ENCODE measurements around the gene PPM1H. TPM values are rescaled to one million over a fixed set of nuclear protein-coding genes. Genes with fewer than 3 reads are reported as not detected.

PPM1H gene
- total RNA-seq, 2 donors from 2014 or later: 27.0 to 46.9 TPM

DNA sequence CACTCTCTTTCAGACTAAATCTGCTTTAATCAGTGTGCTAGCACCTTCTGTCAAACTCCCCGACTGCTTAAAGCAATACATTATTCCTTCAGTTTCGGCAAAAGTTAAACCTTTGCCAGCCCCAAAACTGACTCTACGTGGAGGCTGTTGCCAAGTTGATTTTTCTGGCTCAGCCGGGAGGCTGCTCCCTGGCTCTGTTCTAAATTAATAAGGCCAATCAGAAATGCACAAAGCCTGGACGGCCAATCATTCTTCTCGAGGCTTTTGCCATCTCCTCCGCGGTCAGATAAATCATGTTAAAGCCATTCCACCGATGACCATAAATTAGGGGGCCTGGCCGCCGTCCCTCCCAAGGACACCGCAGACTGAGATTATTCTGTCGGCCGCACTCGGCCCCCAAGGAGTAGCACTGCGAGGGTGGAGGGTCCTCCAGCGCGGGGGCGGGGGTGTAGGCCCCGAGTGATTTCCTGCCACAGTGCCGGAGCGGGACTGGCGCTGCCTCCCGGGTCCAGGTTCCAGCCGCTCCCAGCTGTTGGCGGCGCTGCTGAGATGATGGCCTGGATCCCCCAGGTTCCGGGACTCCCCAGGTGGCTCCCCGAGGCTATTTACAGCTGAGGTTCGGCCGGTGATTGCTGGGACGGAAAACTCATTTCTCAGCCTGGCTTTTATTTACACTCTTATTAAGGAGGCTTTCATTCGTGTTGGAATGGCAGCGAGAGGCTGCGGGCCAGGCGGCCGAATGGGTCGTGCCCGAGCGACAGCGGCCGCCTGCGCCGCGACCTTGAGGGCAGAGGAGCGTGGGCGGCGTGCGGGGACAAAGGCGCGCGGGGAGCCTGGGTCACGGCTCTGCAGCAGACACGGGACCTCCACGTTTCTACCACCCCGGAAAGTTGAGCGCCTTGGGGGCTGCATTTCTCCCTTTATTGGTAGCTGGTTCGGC, 303.2 kb downstream of the PPM1H start:
- H3K4me3 ChIP-seq: peak overlapping the region; percentile 31 to 32
- peak overlapping the region; percentile 47 to 72 for H3K27ac ChIP-seq
- DNase-seq (ENCODE audit: low spot score): peak; percentile 68
- intact Hi-C loops (cut with DNase I): loop anchor here (2.0 kb wide), 1 partner anchor 25 kb away; no protein-coding TSS in a partner anchor
- H3K4me1 ChIP-seq (replicated peaks): no peaks in the 10 kb centered on the region
- H3K9me3 ChIP-seq: no peaks in the 10 kb centered on the region
- no peak for TF ChIP-seq POLR2A (IDR thresholded peaks at IDR 0.05)
- TF ChIP-seq POLR2AphosphoS5 (IDR thresholded peaks at IDR 0.05): peak; percentile 31
- TF ChIP-seq, protein P1, sequence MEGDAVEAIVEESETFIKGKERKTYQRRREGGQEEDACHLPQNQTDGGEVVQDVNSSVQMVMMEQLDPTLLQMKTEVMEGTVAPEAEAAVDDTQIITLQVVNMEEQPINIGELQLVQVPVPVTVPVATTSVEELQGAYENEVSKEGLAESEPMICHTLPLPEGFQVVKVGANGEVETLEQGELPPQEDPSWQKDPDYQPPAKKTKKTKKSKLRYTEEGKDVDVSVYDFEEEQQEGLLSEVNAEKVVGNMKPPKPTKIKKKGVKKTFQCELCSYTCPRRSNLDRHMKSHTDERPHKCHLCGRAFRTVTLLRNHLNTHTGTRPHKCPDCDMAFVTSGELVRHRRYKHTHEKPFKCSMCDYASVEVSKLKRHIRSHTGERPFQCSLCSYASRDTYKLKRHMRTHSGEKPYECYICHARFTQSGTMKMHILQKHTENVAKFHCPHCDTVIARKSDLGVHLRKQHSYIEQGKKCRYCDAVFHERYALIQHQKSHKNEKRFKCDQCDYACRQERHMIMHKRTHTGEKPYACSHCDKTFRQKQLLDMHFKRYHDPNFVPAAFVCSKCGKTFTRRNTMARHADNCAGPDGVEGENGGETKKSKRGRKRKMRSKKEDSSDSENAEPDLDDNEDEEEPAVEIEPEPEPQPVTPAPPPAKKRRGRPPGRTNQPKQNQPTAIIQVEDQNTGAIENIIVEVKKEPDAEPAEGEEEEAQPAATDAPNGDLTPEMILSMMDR (IDR thresholded peaks at IDR 0.05): peak in 2 of 4 experiments; percentile 36 to 55
- H3K27me3 ChIP-seq (replicated peaks; ENCODE audit: insufficient read depth): no peaks in the 10 kb centered on the region
- WGBS: under 1% methylated on average over 58 of the region's 58 CpGs
- H3K36me3 ChIP-seq: no peaks in the 10 kb centered on the region

- TF ChIP-seq POLR2AphosphoS5 (IDR thresholded peaks at IDR 0.05): no peak
- no peak for TF ChIP-seq POLR2A (IDR thresholded peaks at IDR 0.05)
- TF ChIP-seq, protein P1 (IDR thresholded peaks at IDR 0.05): no peak
- intact Hi-C loops (cut with DNase I): loop anchor here (2.0 kb wide), 1 partner anchor 23 kb away; no protein-coding TSS in a partner anchor
- Histone ChIP-seq H3K27me3 (replicated peaks; ENCODE audit: insufficient read depth) (no peaks in the 10 kb centered on the region), H3K27ac (no peak overlapping the region), H3K36me3 (no peaks in the 10 kb centered on the region), H3K4me1 (replicated peaks) (no peaks in the 10 kb centered on the region), H3K9me3 (no peaks in the 10 kb centered on the region), H3K4me3 (no peak overlapping the region)
- DNase-seq (ENCODE audit: low spot score): no peak
- 65% methylated on average over 5 of the region's 5 CpGs for WGBS
Observed at GRCh38 chr12:62629971-62630739, 304.8 kb downstream of the PPM1H start.

GRCh38 chr12:62629413-62629812, 305.5 kb downstream of the PPM1H start:
- no peak for DNase-seq (ENCODE audit: low spot score)
- Histone ChIP-seq H3K4me1 (replicated peaks) (no peaks in the 10 kb centered on the region), H3K9me3 (no peaks in the 10 kb centered on the region), H3K27ac (no peak overlapping the region), H3K36me3 (no peaks in the 10 kb centered on the region), H3K27me3 (replicated peaks; ENCODE audit: insufficient read depth) (no peaks in the 10 kb centered on the region), H3K4me3 (no peak overlapping the region)
- intact Hi-C loops (cut with DNase I): no loop called here
- no peak for TF ChIP-seq POLR2AphosphoS5 (IDR thresholded peaks at IDR 0.05)
- TF ChIP-seq, protein P1 (IDR thresholded peaks at IDR 0.05): no peak
- no peak for TF ChIP-seq POLR2A (IDR thresholded peaks at IDR 0.05)
- 82% methylated on average over 4 of the region's 4 CpGs for WGBS

DNA sequence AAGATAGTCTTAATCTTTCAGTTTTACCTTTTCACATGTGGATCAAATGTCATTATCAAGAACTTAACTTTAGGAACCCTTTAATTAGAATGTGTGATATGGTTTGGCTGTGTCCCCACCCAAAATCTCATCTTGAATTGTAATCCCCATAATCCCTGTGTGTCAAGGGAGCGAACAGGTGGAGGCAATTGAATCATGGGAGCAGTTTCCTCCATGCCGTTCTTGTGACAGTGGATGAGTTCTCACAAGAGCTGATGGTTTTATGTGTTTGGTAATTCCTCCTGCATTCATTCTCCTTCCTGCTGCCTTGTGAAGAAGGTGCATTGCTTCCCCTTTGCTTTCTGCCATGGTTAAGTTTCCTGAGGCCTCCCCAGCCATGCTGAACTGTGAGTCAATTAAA, 307.8 kb downstream of the PPM1H start:
- Histone ChIP-seq H3K36me3 (no peaks in the 10 kb centered on the region), H3K27ac (no peak overlapping the region), H3K27me3 (replicated peaks; ENCODE audit: insufficient read depth) (no peaks in the 10 kb centered on the region), H3K9me3 (no peaks in the 10 kb centered on the region), H3K4me3 (no peak overlapping the region), H3K4me1 (replicated peaks) (no peaks in the 10 kb centered on the region)
- TF ChIP-seq, protein P1 (IDR thresholded peaks at IDR 0.05): no peak
- TF ChIP-seq POLR2A (IDR thresholded peaks at IDR 0.05) (no peak), POLR2AphosphoS5 (IDR thresholded peaks at IDR 0.05) (no peak)
- WGBS: 97% methylated on average over 2 of the region's 2 CpGs
- DNase-seq (ENCODE audit: low spot score): no peak
- intact Hi-C loops (cut with DNase I): no loop called here

Measured in prostate gland (tissue), 2 donors.